Uterus (tissue), 2 donors: ENCODE measurements around the gene SP140L.

Source experiments
- POLR2A ChIP-seq, 2 donors: fragments of 450-650 bp; IDR thresholded peaks; one replicate each; pipeline ENCODE4 v1.6.1; 2016; ENCODE audit warnings: antibody characterized with exemption in 2 of 2, mild to moderate bottlenecking in 1 of 2, moderate library complexity in 1 of 2
- TF ChIP-seq, protein P1 (sequence below), 4 experiments: fragments of 200-600 bp in 2 of 4; fragments of 450-650 bp in 2 of 4; sonication (generic) in 2 of 4; IDR thresholded peaks; one replicate each; pipeline ENCODE4 v1.5.1; 2016 to 2019; ENCODE audit warnings: antibody characterized with exemption in 4 of 4, mild to moderate bottlenecking in 2 of 4, moderate library complexity in 1 of 4

DNA sequence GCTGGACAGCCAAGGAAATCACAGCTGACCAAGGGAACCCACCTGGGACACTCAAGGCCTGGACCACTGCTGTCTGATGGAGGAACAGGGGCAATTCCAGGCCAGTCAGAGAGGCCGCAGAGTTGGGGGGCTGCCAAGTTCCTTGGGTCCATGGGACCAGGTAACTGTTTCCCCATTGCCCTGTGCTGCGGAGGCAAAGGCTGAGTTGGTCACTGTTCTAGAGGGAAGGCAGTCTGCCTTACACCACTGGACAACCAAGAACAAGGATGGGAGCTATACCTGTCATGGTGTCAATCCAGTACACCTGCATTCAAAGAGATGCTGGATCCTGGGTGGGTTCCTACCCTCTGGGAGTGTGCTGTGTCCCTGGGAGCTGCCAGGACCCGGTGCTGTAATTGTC lies 9.6 kb upstream of the SP140L start:
- TF ChIP-seq, protein P1, sequence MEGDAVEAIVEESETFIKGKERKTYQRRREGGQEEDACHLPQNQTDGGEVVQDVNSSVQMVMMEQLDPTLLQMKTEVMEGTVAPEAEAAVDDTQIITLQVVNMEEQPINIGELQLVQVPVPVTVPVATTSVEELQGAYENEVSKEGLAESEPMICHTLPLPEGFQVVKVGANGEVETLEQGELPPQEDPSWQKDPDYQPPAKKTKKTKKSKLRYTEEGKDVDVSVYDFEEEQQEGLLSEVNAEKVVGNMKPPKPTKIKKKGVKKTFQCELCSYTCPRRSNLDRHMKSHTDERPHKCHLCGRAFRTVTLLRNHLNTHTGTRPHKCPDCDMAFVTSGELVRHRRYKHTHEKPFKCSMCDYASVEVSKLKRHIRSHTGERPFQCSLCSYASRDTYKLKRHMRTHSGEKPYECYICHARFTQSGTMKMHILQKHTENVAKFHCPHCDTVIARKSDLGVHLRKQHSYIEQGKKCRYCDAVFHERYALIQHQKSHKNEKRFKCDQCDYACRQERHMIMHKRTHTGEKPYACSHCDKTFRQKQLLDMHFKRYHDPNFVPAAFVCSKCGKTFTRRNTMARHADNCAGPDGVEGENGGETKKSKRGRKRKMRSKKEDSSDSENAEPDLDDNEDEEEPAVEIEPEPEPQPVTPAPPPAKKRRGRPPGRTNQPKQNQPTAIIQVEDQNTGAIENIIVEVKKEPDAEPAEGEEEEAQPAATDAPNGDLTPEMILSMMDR (IDR thresholded peaks at IDR 0.05) = no peak
- no peak for TF ChIP-seq POLR2A (IDR thresholded peaks at IDR 0.05)
